ENCODE measurements around the gene OSBPL6. TPM values are rescaled to one million over a fixed set of nuclear protein-coding genes. Genes with fewer than 3 reads are reported as not detected.

The OSBPL6 gene
- total and polyA plus RNA-seq, 9 of the 15 experiments (the other 6 are each of a cell fraction or from before 2014, with no cell fraction given), result 3.4 to 12.7 (median 9.3) TPM

DNA sequence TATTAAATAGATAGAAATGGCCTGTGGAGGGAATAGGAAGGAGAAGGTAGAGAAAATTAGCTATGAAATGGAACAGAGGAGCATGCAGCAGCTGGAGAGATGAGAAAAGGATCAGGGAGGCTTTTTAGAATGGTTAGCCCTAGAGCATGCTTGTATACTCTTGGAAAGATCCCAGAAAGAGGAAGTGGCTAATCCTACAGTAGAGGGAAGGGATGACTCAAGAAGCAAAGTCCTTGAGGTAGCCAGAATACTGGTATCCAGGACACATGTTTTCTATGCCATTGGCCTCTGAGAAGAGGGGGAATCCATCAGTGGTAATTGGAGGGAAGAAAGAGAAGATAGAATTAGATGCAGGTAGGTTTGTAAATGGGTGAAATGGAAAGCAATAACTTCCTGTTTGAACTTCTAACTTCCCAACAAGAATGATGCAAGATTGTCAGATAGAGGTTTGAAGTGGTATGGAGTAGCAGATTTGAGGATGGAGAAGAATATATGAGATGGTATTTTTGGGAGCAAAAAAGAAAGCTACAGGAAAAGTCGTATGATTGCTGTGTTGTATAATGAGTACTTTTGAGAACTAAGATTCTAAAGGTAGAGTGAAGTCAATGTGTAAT, 17.1 kb upstream of the OSBPL6 start:
- FAIRE-seq, result no peak
- Histone ChIP-seq H3K9ac (ENCODE audit: insufficient read depth in 1 of 2, low read depth in 2 of 2, low read length in 2 of 2) (no peak overlapping the region), H3K4me2 (ENCODE audit: insufficient read depth, low read length) (no peak overlapping the region), H4K20me1 (replicated peaks; ENCODE audit: control insufficient read depth, insufficient read depth, low read length) (no peaks in the 10 kb centered on the region), H3K9me3 (replicated peaks; ENCODE audit: control insufficient read depth, insufficient read depth, low read depth, low read length) (no peaks in the 10 kb centered on the region), H3K9me1 (ENCODE audit: control insufficient read depth, insufficient read depth, low read length) (no peaks in the 10 kb centered on the region), H2AFZ (ENCODE audit: low read depth, low read length) (peak overlapping the region; percentile 3), H3K4me1 (replicated peaks in 1 of 2; ENCODE audit: control insufficient read depth in 2 of 2, insufficient read depth in 2 of 2, low read length in 2 of 2) (no peaks in the 10 kb centered on the region; a peak in 1 of 5 replicates), H3K36me3 (ENCODE audit: control insufficient read depth, insufficient read depth, low read length) (no peaks in the 10 kb centered on the region), H3K27me3 (ENCODE audit: control insufficient read depth in 2 of 2, insufficient read depth in 2 of 2, low read length in 2 of 2) (peaks cover 0 to 6% of the 10 kb centered on the region in 2 experiments; a peak in 1 of 5 replicates), H3K79me2 (ENCODE audit: control insufficient read depth, insufficient read depth, low read length) (no peaks in the 10 kb centered on the region), H3K4me3 (no peak overlapping the region), H3K27ac (ENCODE audit: extremely low read depth, low read depth, low read length) (no peak overlapping the region)
- BruUV-seq (replicated peaks), result no TSS peak
- ATAC-seq, result peak; percentile 88
- in situ Hi-C loops (cut with MboI) (no loop called here), intact Hi-C loops (cut with micrococcal nuclease) (no loop called here)
- CTCF ChIA-PET (ENCODE audit: low intra/inter-chr PET ratio), result no interaction called here
- DNase-seq (ENCODE audit: extremely low read depth in 1 of 4, low spot score in 3 of 4), result no peak
- POLR2A ChIA-PET, result no interaction called here
- WGBS (ENCODE audit: insufficient coverage, low coverage, missing lambda C conversion rate), result 11% methylated on average over 1 of the region's 1 CpG
- TF ChIP-seq ZNF668 (CRISPR knock-in tag; IDR thresholded peaks at IDR 0.05) (no peak), KAT7 (CRISPR knock-in tag; IDR thresholded peaks at IDR 0.05; ENCODE audit: borderline replicate concordance) (no peak), SIX5 (IDR thresholded peaks at IDR 0.05; ENCODE audit: borderline replicate concordance in 1 of 2, insufficient read depth in 1 of 2, low read depth in 1 of 2, low read length in 2 of 2) (no peak), IFI16 (CRISPR knock-in tag; IDR thresholded peaks at IDR 0.05) (no peak), TARDBP (IDR thresholded peaks at IDR 0.05) (no peak), NCOA1 (IDR thresholded peaks at IDR 0.05; ENCODE audit: low read depth) (no peak), EHMT2 (IDR thresholded peaks at IDR 0.05) (peak; percentile 55; the same call in 1 of the 2 replicates), PPARD (CRISPR knock-in tag; IDR thresholded peaks at IDR 0.05) (no peak), JUND (IDR thresholded peaks at IDR 0.05; ENCODE audit: borderline replicate concordance, low read depth, low read length) (no peak), JUND (tag; IDR thresholded peaks at IDR 0.05; ENCODE audit: borderline replicate concordance, low read depth, low read length) (peak; percentile 13; the same call in 1 of the 3 replicates), CTBP1 (IDR thresholded peaks at IDR 0.05; ENCODE audit: borderline replicate concordance) (0 out of 2 replicates have a peak, but pooled peaks have one; percentile 27), ETV1 (tag; conservative IDR thresholded peaks at IDR 0.05; ENCODE audit: low read depth) (no peak), ATF6 (CRISPR knock-in tag; IDR thresholded peaks at IDR 0.05) (no peak), PHF8 (IDR thresholded peaks at IDR 0.05; ENCODE audit: borderline replicate concordance, low read length) (no peak), ILF3 (IDR thresholded peaks at IDR 0.05; ENCODE audit: borderline replicate concordance) (no peak), MTF1 (CRISPR knock-in tag; IDR thresholded peaks at IDR 0.05; ENCODE audit: borderline replicate concordance) (no peak), CEBPG (CRISPR knock-in tag; IDR thresholded peaks at IDR 0.05) (no peak; the same call in 1 of the 2 replicates), CEBPG (tag; conservative IDR thresholded peaks at IDR 0.05 in 1 of 2, IDR thresholded peaks at IDR 0.05 in 1 of 2) (peak; percentile 47 to 64; a peak in 3 of 4 replicates), ZNF146 (CRISPR knock-in tag; IDR thresholded peaks at IDR 0.05; ENCODE audit: unreplicated experiment) (no peak), ZNF830 (CRISPR knock-in tag; IDR thresholded peaks at IDR 0.05) (no peak)
- TF ChIP-seq, protein P1, sequence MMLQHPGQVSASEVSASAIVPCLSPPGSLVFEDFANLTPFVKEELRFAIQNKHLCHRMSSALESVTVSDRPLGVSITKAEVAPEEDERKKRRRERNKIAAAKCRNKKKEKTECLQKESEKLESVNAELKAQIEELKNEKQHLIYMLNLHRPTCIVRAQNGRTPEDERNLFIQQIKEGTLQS (IDR thresholded peaks at IDR 0.05), result peak; percentile 59
- TF ChIP-seq, protein P1 (CRISPR knock-in tag; conservative IDR thresholded peaks at IDR 0.05), result no peak
